Measurements from ENCODE around the gene SLC6A18.

SLC6A18 gene

GRCh38 chr5:1200495-1201326, 24.5 kb upstream of the SLC6A18 start:
- no peak for TF ChIP-seq ZFX (IDR thresholded peaks at IDR 0.05)
- TF ChIP-seq CTCF (conservative IDR thresholded peaks at IDR 0.05) = no peak
- no peak overlapping the region for H3K27ac ChIP-seq

- TF ChIP-seq CTCF (conservative IDR thresholded peaks at IDR 0.05) (no peak), ZFX (IDR thresholded peaks at IDR 0.05) (no peak)
- no peak within 1 kb of the TSS for H3K27ac ChIP-seq
These were observed 23.7 kb upstream of the SLC6A18 start, which contains the start of gene SLC6A19 for GRCh38 chr5:1201327-1202025. TSS of gene SLC6A19 (plus strand) at chr5:1201595. CDS start at chr5:1201651, 56 bp downstream.

GRCh38 chr5:1202026-1202797, 23.0 kb upstream of the SLC6A18 start:
- no peak overlapping the region for H3K27ac ChIP-seq
- TF ChIP-seq CTCF (conservative IDR thresholded peaks at IDR 0.05) (no peak), ZFX (IDR thresholded peaks at IDR 0.05) (no peak)

- no peak overlapping the region for H3K27ac ChIP-seq
- TF ChIP-seq CTCF (conservative IDR thresholded peaks at IDR 0.05) (no peak), ZFX (IDR thresholded peaks at IDR 0.05) (no peak)
These were observed 22.4 kb upstream of the SLC6A18 start for GRCh38 chr5:1202798-1203185.

GRCh38 chr5:1203311-1203967, 21.7 kb upstream of the SLC6A18 start:
- TF ChIP-seq CTCF (conservative IDR thresholded peaks at IDR 0.05) (no peak), ZFX (IDR thresholded peaks at IDR 0.05) (no peak)
- H3K27ac ChIP-seq = no peak overlapping the region

GRCh38 chr5:1203968-1204692, 21.1 kb upstream of the SLC6A18 start:
- H3K27ac ChIP-seq = no peak overlapping the region
- no peak for TF ChIP-seq ZFX (IDR thresholded peaks at IDR 0.05)
- TF ChIP-seq CTCF (conservative IDR thresholded peaks at IDR 0.05) = no peak
